ENCODE results near the gene TBC1D7.

DNA sequence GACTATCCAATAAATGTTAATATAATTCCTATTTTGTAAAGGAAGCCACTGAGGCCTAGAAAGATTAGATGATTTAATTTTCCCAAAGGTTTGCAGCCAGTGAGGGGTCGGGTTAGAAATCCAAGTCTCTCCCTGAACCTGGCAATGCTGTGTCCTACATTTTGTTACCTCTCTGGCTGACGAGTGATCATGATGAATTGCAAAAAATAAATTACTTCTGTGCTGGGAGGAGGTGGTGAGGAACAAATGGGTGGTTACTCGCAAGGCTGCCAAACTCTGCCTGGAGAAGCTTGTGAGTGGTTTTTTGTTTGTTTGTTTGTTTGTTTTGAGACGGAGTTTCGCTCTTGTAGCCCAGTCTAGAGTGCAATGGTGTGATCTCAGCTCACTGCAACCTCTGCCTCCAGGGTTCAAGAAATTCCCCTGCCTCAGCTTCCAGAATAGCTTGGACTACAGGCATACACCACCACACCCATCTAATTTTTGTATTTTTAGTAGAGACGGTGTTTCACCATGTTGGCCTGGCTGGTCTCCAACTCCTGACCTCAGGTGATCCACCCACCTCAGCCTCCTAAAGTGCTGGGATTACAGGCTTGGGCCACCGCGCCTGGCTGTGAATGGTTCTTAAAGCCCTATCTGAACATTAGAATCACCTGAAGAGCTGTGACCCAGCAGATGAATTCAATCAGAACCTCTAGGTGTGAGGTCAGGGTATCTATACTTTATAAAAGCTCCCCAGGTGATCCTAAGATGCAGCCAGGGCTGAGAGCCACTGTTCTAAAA is 20.2 kb upstream of the TBC1D7 start:
- TF ChIP-seq ZFX (IDR thresholded peaks at IDR 0.05) (no peak), CTCF (conservative IDR thresholded peaks at IDR 0.05) (no peak)

All from C4-2B (cell line).